ENCODE results near the gene SLC9A9. TPM values are rescaled to one million over a fixed set of nuclear protein-coding genes. Genes with fewer than 3 reads are reported as not detected.
A peak's percentile ranks its signal among the peaks of the same experiment; 100 is the strongest.
"Not testable (repeated sequence)": the region's sequence is repeated elsewhere in the genome, so short reads cannot be mapped to it uniquely, and the experiment has no call there.

SLC9A9 gene
- total RNA-seq, 8 experiments from 2014 or later = 0.29 to 11.3 (median 5.9) TPM

GRCh38 chr3:143697975-143698374 lies 150.3 kb downstream of the SLC9A9 start:
- Histone ChIP-seq H3K27ac (no peak overlapping the region), H3K4me3 (no peak overlapping the region), H3K4me1 (replicated peaks in 1 of 2) (no peaks in the 10 kb centered on the region)
- 38 to 83% (median 80%) methylated on average over 1 to 4 of the region's 4 CpGs; no CpG with 5 or more reads in 3 of the 10 experiments for WGBS, 10 experiments
- ATAC-seq (replicated peaks in 6 of 8) = peak; percentile 33 to 89 (median 71)
- in situ Hi-C loops (cut with MboI; ENCODE audit: low pct_unique_long_range_greater_than_20kb in 2 of 9, low sequenced_read_pairs in 9 of 9, unreplicated experiment in 9 of 9) = no loop called here

- WGBS, 10 experiments = 0 to 80% (median 33%) methylated on average over 1 to 2 of the region's 2 CpGs; no CpG with 5 or more reads in 5 of the 10 experiments
- H3K4me1 ChIP-seq (replicated peaks in 1 of 2); H3K4me3 ChIP-seq; ATAC-seq (replicated peaks in 6 of 8); in situ Hi-C loops (cut with MboI; ENCODE audit: low pct_unique_long_range_greater_than_20kb in 2 of 9, low sequenced_read_pairs in 9 of 9, unreplicated experiment in 9 of 9); H3K27ac ChIP-seq: not testable (repeated sequence)
These were observed 152.9 kb downstream of the SLC9A9 start for GRCh38 chr3:143695333-143695732.

- WGBS, 10 experiments = 67 to 100% (median 100%) methylated on average over 1 of the region's 1 CpG; no CpG with 5 or more reads in 5 of the 10 experiments
- no peak overlapping the region for H3K27ac ChIP-seq
- in situ Hi-C loops (cut with MboI; ENCODE audit: low pct_unique_long_range_greater_than_20kb in 2 of 9, low sequenced_read_pairs in 9 of 9, unreplicated experiment in 9 of 9) = no loop called here
- H3K4me1 ChIP-seq (replicated peaks in 1 of 2) = no peaks in the 10 kb centered on the region
- H3K4me3 ChIP-seq = no peak overlapping the region
- ATAC-seq (replicated peaks in 6 of 8) = no peak
These were observed 154.8 kb downstream of the SLC9A9 start for GRCh38 chr3:143693506-143693905.

GRCh38 chr3:143686638-143687197 lies 161.6 kb downstream of the SLC9A9 start:
- no peaks in the 10 kb centered on the region for H3K4me1 ChIP-seq (replicated peaks in 1 of 2)
- no peak for ATAC-seq (replicated peaks in 6 of 8)
- WGBS, 10 experiments = 33 to 100% (median 67%) methylated on average over 1 to 5 of the region's 5 CpGs; no CpG with 5 or more reads in 1 of the 10 experiments
- H3K27ac ChIP-seq = no peak overlapping the region
- no peak overlapping the region for H3K4me3 ChIP-seq
- in situ Hi-C loops (cut with MboI; ENCODE audit: low pct_unique_long_range_greater_than_20kb in 2 of 9, low sequenced_read_pairs in 9 of 9, unreplicated experiment in 9 of 9) = no loop called here

GRCh38 chr3:143685491-143685890 lies 162.8 kb downstream of the SLC9A9 start:
- H3K4me1 ChIP-seq (replicated peaks in 1 of 2) = no peaks in the 10 kb centered on the region
- 0 to 57% (median 40%) methylated on average over 1 of the region's 1 CpG; no CpG with 5 or more reads in 3 of the 10 experiments for WGBS, 10 experiments
- in situ Hi-C loops (cut with MboI; ENCODE audit: low pct_unique_long_range_greater_than_20kb in 2 of 9, low sequenced_read_pairs in 9 of 9, unreplicated experiment in 9 of 9) = no loop called here
- H3K27ac ChIP-seq = no peak overlapping the region
- H3K4me3 ChIP-seq = no peak overlapping the region
- ATAC-seq (replicated peaks in 6 of 8) = no peak

- peak in 1 of 8 experiments; percentile 65 for ATAC-seq (replicated peaks in 6 of 8)
- in situ Hi-C loops (cut with MboI; ENCODE audit: low pct_unique_long_range_greater_than_20kb in 2 of 9, low sequenced_read_pairs in 9 of 9, unreplicated experiment in 9 of 9) = no loop called here
- no peak overlapping the region for H3K4me3 ChIP-seq
These were observed 170.8 kb downstream of the SLC9A9 start for GRCh38 chr3:143677430-143677829.

GRCh38 chr3:143676747-143677146 lies 171.5 kb downstream of the SLC9A9 start:
- in situ Hi-C loops (cut with MboI; ENCODE audit: low pct_unique_long_range_greater_than_20kb in 2 of 9, low sequenced_read_pairs in 9 of 9, unreplicated experiment in 9 of 9) = no loop called here
- H3K4me1 ChIP-seq (replicated peaks in 1 of 2) = peaks cover 0 to 4% of the 10 kb centered on the region in 2 donors
- WGBS, 10 experiments = 20 to 100% (median 76%) methylated on average over 1 to 3 of the region's 3 CpGs; no CpG with 5 or more reads in 1 of the 10 experiments
- ATAC-seq (replicated peaks in 6 of 8) = no peak
- H3K27ac ChIP-seq = no peak overlapping the region
- no peak overlapping the region for H3K4me3 ChIP-seq

More at GRCh38 chr3:143677430-143677829, 170.8 kb downstream of the SLC9A9 start:
- no peaks in the 10 kb centered on the region for H3K4me1 ChIP-seq (replicated peaks in 1 of 2)
- no peak overlapping the region for H3K27ac ChIP-seq

- 92 to 100% (median 98%) methylated on average over 1 to 4 of the region's 6 CpGs; no CpG with 5 or more reads in 4 of the 10 experiments for WGBS, 10 experiments
- in situ Hi-C loops (cut with MboI; ENCODE audit: low pct_unique_long_range_greater_than_20kb in 2 of 9, low sequenced_read_pairs in 9 of 9, unreplicated experiment in 9 of 9) = no loop called here
- Histone ChIP-seq H3K4me3 (no peak overlapping the region), H3K27ac (no peak overlapping the region), H3K4me1 (replicated peaks in 1 of 2) (peaks cover 0 to 7% of the 10 kb centered on the region in 2 donors)
- no peak for ATAC-seq (replicated peaks in 6 of 8)
These were observed 172.2 kb downstream of the SLC9A9 start for GRCh38 chr3:143676021-143676420.

- 13 to 74% (median 39%) methylated on average over 3 to 9 of the region's 10 CpGs; no CpG with 5 or more reads in 1 of the 10 experiments for WGBS, 10 experiments
These were observed 173.9 kb downstream of the SLC9A9 start for GRCh38 chr3:143674100-143674968.

GRCh38 chr3:143672396-143673165 lies 175.7 kb downstream of the SLC9A9 start:
- Histone ChIP-seq H3K4me1 (replicated peaks in 1 of 2) (peaks cover 0 to 7% of the 10 kb centered on the region in 2 donors), H3K4me3 (no peak overlapping the region), H3K27ac (no peak overlapping the region)
- in situ Hi-C loops (cut with MboI; ENCODE audit: low pct_unique_long_range_greater_than_20kb in 2 of 9, low sequenced_read_pairs in 9 of 9, unreplicated experiment in 9 of 9) = no loop called here
- WGBS, 10 experiments = 23 to 100% (median 97%) methylated on average over 1 to 3 of the region's 3 CpGs; no CpG with 5 or more reads in 1 of the 10 experiments
- no peak for ATAC-seq (replicated peaks in 6 of 8)

More at GRCh38 chr3:143674100-143674968, 173.9 kb downstream of the SLC9A9 start:
- peaks cover 0 to 7% of the 10 kb centered on the region in 2 donors for H3K4me1 ChIP-seq (replicated peaks in 1 of 2)
- no peak overlapping the region for H3K4me3 ChIP-seq
- in situ Hi-C loops (cut with MboI; ENCODE audit: low pct_unique_long_range_greater_than_20kb in 2 of 9, low sequenced_read_pairs in 9 of 9, unreplicated experiment in 9 of 9) = no loop called here
- H3K27ac ChIP-seq = no peak overlapping the region
- ATAC-seq (replicated peaks in 6 of 8) = peak; percentile 60 to 92 (median 78)

- peaks cover 0 to 7% of the 10 kb centered on the region in 2 donors for H3K4me1 ChIP-seq (replicated peaks in 1 of 2)
- no peak overlapping the region for H3K27ac ChIP-seq
- no peak overlapping the region for H3K4me3 ChIP-seq
- in situ Hi-C loops (cut with MboI; ENCODE audit: low pct_unique_long_range_greater_than_20kb in 2 of 9, low sequenced_read_pairs in 9 of 9, unreplicated experiment in 9 of 9) = no loop called here
- WGBS, 10 experiments = 20 to 80% (median 49%) methylated on average over 1 of the region's 1 CpG; no CpG with 5 or more reads in 2 of the 10 experiments
- no peak for ATAC-seq (replicated peaks in 6 of 8)
These were observed 176.6 kb downstream of the SLC9A9 start for GRCh38 chr3:143671626-143672025.

- Histone ChIP-seq H3K4me3 (no peak overlapping the region), H3K4me1 (replicated peaks in 1 of 2) (peaks cover 0 to 7% of the 10 kb centered on the region in 2 donors), H3K27ac (no peak overlapping the region)
- no peak for ATAC-seq (replicated peaks in 6 of 8)
- 27 to 100% (median 67%) methylated on average over 1 to 5 of the region's 5 CpGs; no CpG with 5 or more reads in 1 of the 10 experiments for WGBS, 10 experiments
- in situ Hi-C loops (cut with MboI; ENCODE audit: low pct_unique_long_range_greater_than_20kb in 2 of 9, low sequenced_read_pairs in 9 of 9, unreplicated experiment in 9 of 9) = no loop called here
These were observed 179.1 kb downstream of the SLC9A9 start for GRCh38 chr3:143668924-143669790.

Data from motor neuron (in vitro differentiated cells).